Urinary bladder (tissue), 4 donors: Measurements from ENCODE around the gene ATG16L2. TPM values are rescaled to one million over a fixed set of nuclear protein-coding genes. Genes with fewer than 3 reads are reported as not detected.

ENCODE experiments used
- DNase-seq: peaks from one replicate; pipeline ENCODE4 v3.0.0-alpha.2; 2015; ENCODE audit errors: extremely low spot score
- H3K27ac ChIP-seq: one replicate; pipeline ENCODE4 v1.5.1; 2013; ENCODE audit warnings: low read depth, mild to moderate bottlenecking, moderate library complexity
- H3K36me3 ChIP-seq: one replicate; pipeline ENCODE4 v1.6.1; 2013; ENCODE audit warnings: mild to moderate bottlenecking, moderate library complexity; ENCODE audit not compliant: insufficient read depth
- H3K4me1 ChIP-seq: one replicate; pipeline ENCODE4 v1.6.1; 2013; ENCODE audit warnings: mild to moderate bottlenecking, moderate library complexity; ENCODE audit not compliant: insufficient read depth
- H3K4me3 ChIP-seq: one replicate; pipeline ENCODE4 v1.5.1; 2013; ENCODE audit warnings: low read depth, low read length
- WGBS: extraction: QIAGEN DNeasy Blood & Tissue Kit; methylation state at CpG from one replicate; pipeline ENCODE4 v1.1.7; 2013; 5-methylcytosine and 5-hydroxymethylcytosine counted together
- polyA plus RNA-seq: library from polyadenylated mRNA; stranded (reverse); fragments of 200-250 nt; gene quantifications from one replicate; pipeline ENCODE4 v1.2.3, GENCODE V29; 2013
- total RNA-seq: library from RNA; depleted of rRNA; stranded (reverse); fragments of >200 nt; gene quantifications from one replicate; pipeline ENCODE4 v1.2.3, GENCODE V29; 2014
- donor health status: healthy with polysubstance abuse.
- donor health status: healthy.

ATG16L2 gene
- total and polyA plus RNA-seq, 2 donors, result 17.2 to 22.3 TPM

GRCh38 chr11:72828692-72829101 lies 14.5 kb downstream of the ATG16L2 start:
- no peak overlapping the region for H3K4me3 ChIP-seq
- no peaks in the 10 kb centered on the region for H3K36me3 ChIP-seq
- H3K27ac ChIP-seq, result no peak overlapping the region
- 83% methylated on average over 7 of the region's 7 CpGs for WGBS
- no peak for DNase-seq
- no peaks in the 10 kb centered on the region for H3K4me1 ChIP-seq

- DNase-seq, result no peak
Observed at GRCh38 chr11:72829178-72829577, 15.0 kb downstream of the ATG16L2 start.

GRCh38 chr11:72829884-72830533 lies 15.8 kb downstream of the ATG16L2 start:
- Histone ChIP-seq H3K27ac (no peak overlapping the region), H3K4me1 (no peaks in the 10 kb centered on the region), H3K36me3 (no peaks in the 10 kb centered on the region), H3K4me3 (no peak overlapping the region)
- 88% methylated on average over 5 of the region's 5 CpGs for WGBS
- DNase-seq, result no peak

More at GRCh38 chr11:72829178-72829577, 15.0 kb downstream of the ATG16L2 start:
- H3K36me3 ChIP-seq, result no peaks in the 10 kb centered on the region
- no peak overlapping the region for H3K27ac ChIP-seq
- whole genome bisulfite sequencing, result 88% methylated on average over 13 of the region's 13 CpGs
- no peaks in the 10 kb centered on the region for H3K4me1 ChIP-seq
- no peak overlapping the region for H3K4me3 ChIP-seq

- WGBS, result 34% methylated on average over 13 of the region's 13 CpGs
- Histone ChIP-seq H3K36me3 (no peaks in the 10 kb centered on the region), H3K4me1 (no peaks in the 10 kb centered on the region), H3K4me3 (no peak overlapping the region), H3K27ac (no peak overlapping the region)
- DNase-seq, result peak; percentile 43
Observed at GRCh38 chr11:72831521-72832300, 17.5 kb downstream of the ATG16L2 start.

- Histone ChIP-seq H3K4me1 (no peaks in the 10 kb centered on the region), H3K36me3 (no peaks in the 10 kb centered on the region), H3K4me3 (no peak overlapping the region), H3K27ac (no peak overlapping the region)
- DNase-seq, result no peak
- WGBS, result 69% methylated on average over 9 of the region's 9 CpGs
Observed at GRCh38 chr11:72832301-72833082, 18.3 kb downstream of the ATG16L2 start.

GRCh38 chr11:72833083-72833733 lies 19.0 kb downstream of the ATG16L2 start:
- no peak overlapping the region for H3K4me3 ChIP-seq
- no peaks in the 10 kb centered on the region for H3K36me3 ChIP-seq
- no peaks in the 10 kb centered on the region for H3K4me1 ChIP-seq
- WGBS, result 97% methylated on average over 5 of the region's 5 CpGs
- no peak overlapping the region for H3K27ac ChIP-seq
- no peak for DNase-seq

- DNase-seq, result no peak
- Histone ChIP-seq H3K36me3 (no peaks in the 10 kb centered on the region), H3K4me3 (no peak overlapping the region), H3K4me1 (no peaks in the 10 kb centered on the region), H3K27ac (no peak overlapping the region)
- 41% methylated on average over 8 of the region's 8 CpGs for WGBS
Observed at GRCh38 chr11:72833811-72834493, 19.7 kb downstream of the ATG16L2 start.

- no peaks in the 10 kb centered on the region for H3K4me1 ChIP-seq
- no peaks in the 10 kb centered on the region for H3K36me3 ChIP-seq
- no peak overlapping the region for H3K27ac ChIP-seq
- WGBS, result 85% methylated on average over 5 of the region's 5 CpGs
- DNase-seq, result no peak
- H3K4me3 ChIP-seq, result no peak overlapping the region
Observed at GRCh38 chr11:72834905-72835304, 20.7 kb downstream of the ATG16L2 start.

GRCh38 chr11:72836111-72836510 lies 21.9 kb downstream of the ATG16L2 start:
- no peaks in the 10 kb centered on the region for H3K4me1 ChIP-seq
- no peaks in the 10 kb centered on the region for H3K36me3 ChIP-seq
- DNase-seq, result no peak
- no peak overlapping the region for H3K4me3 ChIP-seq
- no peak overlapping the region for H3K27ac ChIP-seq
- 49% methylated on average over 4 of the region's 4 CpGs for WGBS

- Histone ChIP-seq H3K4me3 (no peak overlapping the region), H3K36me3 (no peaks in the 10 kb centered on the region), H3K27ac (no peak overlapping the region), H3K4me1 (no peaks in the 10 kb centered on the region)
- WGBS, result 84% methylated on average over 4 of the region's 4 CpGs
- no peak for DNase-seq
Observed at GRCh38 chr11:72838691-72839305, 24.6 kb downstream of the ATG16L2 start.

GRCh38 chr11:72840780-72841179 lies 26.6 kb downstream of the ATG16L2 start:
- H3K36me3 ChIP-seq, result no peaks in the 10 kb centered on the region
- no peak for DNase-seq
- 89% methylated on average over 4 of the region's 4 CpGs for WGBS
- no peak overlapping the region for H3K27ac ChIP-seq
- no peak overlapping the region for H3K4me3 ChIP-seq
- no peaks in the 10 kb centered on the region for H3K4me1 ChIP-seq

GRCh38 chr11:72841397-72841796 lies 27.2 kb downstream of the ATG16L2 start:
- no peak overlapping the region for H3K4me3 ChIP-seq
- WGBS, result 93% methylated on average over 7 of the region's 7 CpGs
- H3K4me1 ChIP-seq, result no peaks in the 10 kb centered on the region
- DNase-seq, result no peak
- H3K36me3 ChIP-seq, result no peaks in the 10 kb centered on the region
- no peak overlapping the region for H3K27ac ChIP-seq
